OCI-LY7 (cell line): ENCODE measurements around the gene PCNA.

Experiments
- CTCF ChIP-seq: fragments of 200-600 bp; sonication (generic); conservative IDR thresholded peaks from 2 replicates; pipeline ENCODE4 v1.5.1; 2014; ENCODE audit warnings: mild to moderate bottlenecking, antibody characterized with exemption, low read length, moderate library complexity, mixed read lengths
- EZH2phosphoT487 ChIP-seq: fragments of 200-600 bp; sonication (generic); IDR thresholded peaks from 2 replicates; pipeline ENCODE4 v1.6.1; 2018; ENCODE audit warnings: low read depth, borderline replicate concordance, mild to moderate bottlenecking, mixed run types, antibody characterized with exemption, low read length, moderate library complexity, mixed read lengths

DNA sequence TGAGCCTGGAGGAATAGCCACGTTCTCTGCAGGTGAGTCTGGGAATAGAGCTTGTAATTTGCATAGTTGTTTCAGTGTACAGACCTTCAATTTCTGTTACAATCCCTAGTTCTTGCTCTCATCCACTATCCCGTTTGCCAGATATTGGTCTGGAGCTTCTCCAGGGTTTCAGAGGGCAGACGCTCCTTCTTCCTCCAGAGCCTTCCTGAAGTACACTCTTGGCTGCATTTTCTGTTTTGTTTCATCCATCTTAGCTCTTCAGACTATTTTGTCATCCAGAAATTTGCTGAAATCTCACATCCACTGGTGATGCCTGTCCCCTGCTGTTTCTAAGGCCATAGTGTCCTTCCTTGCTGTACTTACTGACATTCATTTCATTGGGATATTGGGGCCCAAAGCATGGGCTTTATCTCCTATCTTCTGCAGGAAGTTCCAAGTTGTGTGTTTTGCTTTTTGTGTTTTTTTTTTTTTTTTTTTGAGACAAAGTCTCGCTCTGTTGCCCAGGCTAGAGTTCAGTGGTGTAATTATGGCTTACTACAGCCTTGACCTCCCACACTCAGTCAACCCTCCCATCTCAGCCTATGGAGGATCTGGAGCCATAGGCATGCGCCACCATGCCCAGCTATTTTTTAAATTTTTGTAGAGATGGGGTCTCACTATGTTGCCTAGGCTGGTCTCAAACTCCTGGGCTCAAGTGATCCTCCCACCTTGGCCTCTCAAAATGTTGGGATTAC lies 25.8 kb upstream of the PCNA start:
- TF ChIP-seq CTCF (no peak), EZH2phosphoT487 (no peak)
